Esophagus muscularis mucosa (tissue), 3 donors: ENCODE measurements around the gene ATP13A3.

Source experiments
- POLR2A ChIP-seq: fragments of 450-650 bp; IDR thresholded peaks from one replicate; pipeline ENCODE4 v1.6.1; 2017; ENCODE audit warnings: antibody characterized with exemption, moderate library complexity, mild to moderate bottlenecking, low read depth
- POLR2AphosphoS5 ChIP-seq, 2 donors: sonication (generic); formaldehyde crosslinking; IDR thresholded peaks; one replicate each; pipeline ENCODE4 v1.6.1; 2017; ENCODE audit warnings: antibody characterized with exemption in 2 of 2
- TF ChIP-seq, protein P1 (sequence below), 3 experiments: fragments of 200-600 bp in 2 of 3; fragments of 450-650 bp in 1 of 3; sonication (generic) in 2 of 3; IDR thresholded peaks; one replicate each; pipeline ENCODE4 v1.5.1; 2017 to 2019; ENCODE audit warnings: antibody characterized with exemption in 3 of 3, mild to moderate bottlenecking in 2 of 3, moderate library complexity in 1 of 3

DNA sequence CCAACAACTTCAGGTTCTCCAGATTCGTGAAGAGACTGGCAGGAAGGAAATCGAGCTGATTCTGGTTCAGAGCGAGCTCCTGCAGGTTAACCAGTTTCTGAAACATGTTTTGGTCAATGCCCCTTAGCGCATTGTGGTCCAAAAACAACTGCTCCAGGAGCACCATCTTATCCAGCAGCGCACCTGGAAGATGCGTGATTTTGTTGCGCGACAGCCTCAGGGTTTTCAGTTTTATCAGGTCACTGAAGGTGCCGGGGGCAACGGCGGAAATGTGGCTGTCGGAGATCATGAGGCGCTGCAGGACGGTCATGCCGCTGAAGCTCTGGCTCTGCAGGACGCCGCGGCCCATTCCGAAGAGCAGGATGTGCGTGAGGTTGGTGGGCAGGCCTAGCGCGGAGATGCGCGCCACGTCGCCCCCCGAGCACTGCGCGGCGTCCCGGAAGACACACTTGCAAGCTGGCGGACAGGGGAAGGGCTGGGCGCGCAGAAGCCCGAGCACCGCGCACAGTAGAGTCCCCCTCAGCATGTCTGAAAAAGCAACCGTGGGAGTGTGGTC is 89.0 kb downstream of the ATP13A3 start:
- TF ChIP-seq POLR2AphosphoS5 (IDR thresholded peaks at IDR 0.05), result no peak
- no peak for TF ChIP-seq POLR2A
- TF ChIP-seq, protein P1, sequence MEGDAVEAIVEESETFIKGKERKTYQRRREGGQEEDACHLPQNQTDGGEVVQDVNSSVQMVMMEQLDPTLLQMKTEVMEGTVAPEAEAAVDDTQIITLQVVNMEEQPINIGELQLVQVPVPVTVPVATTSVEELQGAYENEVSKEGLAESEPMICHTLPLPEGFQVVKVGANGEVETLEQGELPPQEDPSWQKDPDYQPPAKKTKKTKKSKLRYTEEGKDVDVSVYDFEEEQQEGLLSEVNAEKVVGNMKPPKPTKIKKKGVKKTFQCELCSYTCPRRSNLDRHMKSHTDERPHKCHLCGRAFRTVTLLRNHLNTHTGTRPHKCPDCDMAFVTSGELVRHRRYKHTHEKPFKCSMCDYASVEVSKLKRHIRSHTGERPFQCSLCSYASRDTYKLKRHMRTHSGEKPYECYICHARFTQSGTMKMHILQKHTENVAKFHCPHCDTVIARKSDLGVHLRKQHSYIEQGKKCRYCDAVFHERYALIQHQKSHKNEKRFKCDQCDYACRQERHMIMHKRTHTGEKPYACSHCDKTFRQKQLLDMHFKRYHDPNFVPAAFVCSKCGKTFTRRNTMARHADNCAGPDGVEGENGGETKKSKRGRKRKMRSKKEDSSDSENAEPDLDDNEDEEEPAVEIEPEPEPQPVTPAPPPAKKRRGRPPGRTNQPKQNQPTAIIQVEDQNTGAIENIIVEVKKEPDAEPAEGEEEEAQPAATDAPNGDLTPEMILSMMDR (IDR thresholded peaks at IDR 0.05), result no peak
